ENCODE results near the gene CARD11.
"Not testable (repeated sequence)": the region's sequence is repeated elsewhere in the genome, so short reads cannot be mapped to it uniquely, and the experiment has no call there.

CARD11 gene

DNA sequence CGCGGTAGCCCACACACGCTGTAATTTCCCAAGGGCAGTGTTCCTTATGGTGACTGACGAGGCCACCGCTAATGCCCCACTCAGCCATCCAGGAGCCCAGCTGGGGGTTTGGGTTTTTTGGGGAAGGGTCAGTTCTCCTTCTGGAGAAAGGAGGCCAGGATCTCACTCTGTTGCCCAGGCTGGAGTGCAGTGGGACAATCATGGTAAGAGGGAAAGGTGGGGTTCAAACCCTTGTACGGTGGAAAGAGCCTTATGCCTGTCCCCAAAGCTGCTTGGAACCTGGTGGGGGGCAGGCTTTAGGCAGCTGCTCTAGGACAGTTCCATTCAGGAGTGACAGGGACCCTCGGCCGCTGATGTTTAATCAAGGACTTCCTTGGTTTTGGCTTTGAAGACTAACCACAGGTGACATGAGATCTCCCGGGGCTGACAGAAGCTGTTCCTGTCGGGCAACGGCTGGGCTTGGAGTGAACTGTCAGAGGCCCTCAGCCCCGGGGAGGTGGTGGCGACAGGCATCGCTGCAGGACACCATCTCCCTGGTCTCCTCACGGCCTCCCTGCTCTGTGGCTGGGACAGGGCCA lies 84.5 kb downstream of the CARD11 start:
- no peak for DNase-seq

GRCh38 chr7:2958416-2959102 lies 85.1 kb downstream of the CARD11 start:
- no peak for DNase-seq

DNA sequence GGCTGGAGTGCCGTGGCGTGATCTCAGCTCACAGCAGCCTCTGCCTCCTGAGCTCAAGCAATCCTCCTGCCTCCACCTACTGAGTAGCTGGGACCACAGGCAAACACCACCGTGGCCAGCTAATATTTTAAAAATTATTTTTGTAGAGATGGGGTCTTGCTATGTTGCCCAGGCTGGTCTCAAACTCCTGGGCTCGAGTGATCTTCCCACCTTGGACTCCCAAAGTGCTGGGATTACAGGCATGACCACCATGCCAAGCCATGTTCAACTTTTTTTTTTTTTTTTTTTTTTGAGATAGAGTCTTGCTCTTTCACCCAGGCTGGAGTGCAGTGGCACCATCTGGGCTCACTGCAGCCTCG lies 86.3 kb downstream of the CARD11 start:
- DNase-seq, result not testable (repeated sequence)

DNA sequence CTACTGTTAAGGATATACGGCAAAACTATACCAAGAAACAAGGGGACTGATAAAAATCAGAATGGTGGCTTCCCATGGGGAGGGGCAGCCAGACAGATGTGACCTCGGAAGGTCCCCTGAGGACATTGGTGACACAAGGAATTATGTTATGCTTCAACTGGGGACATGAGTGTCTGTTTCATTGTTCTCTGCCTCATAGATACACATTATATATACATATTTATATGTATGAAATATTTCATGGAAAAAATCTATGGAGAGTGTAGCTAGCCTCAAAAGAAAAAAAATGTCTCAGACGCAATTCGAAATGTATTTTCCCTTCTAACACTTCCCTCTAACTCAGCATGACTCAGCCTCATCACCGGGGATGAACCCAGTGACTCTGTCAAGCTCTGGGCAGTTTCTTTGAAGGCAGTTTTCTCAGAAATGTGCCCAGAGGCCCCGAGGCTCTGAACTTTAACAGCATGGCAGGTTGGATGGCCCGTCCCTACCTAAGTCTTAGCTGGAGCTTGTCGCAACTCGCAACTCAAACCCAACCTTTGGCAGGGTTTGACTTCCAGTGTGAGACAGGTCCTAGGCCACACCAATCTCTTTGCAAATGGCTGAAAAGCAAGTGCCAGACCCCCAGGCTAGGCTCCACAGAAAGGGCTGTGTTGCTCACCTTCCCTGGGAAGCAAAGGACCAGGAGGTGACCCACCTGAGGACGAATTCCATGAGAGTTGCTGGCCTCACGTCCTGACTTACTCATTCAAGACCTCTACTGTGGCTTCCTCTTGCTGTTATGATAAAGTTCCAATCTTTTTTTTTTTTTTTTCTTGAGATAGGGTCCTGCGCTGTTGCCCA lies 86.9 kb downstream of the CARD11 start:
- DNase-seq, result peak; percentile 89

GRCh38 chr7:2956076-2956475 lies 87.6 kb downstream of the CARD11 start:
- DNase-seq, result no peak

GRCh38 chr7:2955269-2955668 lies 88.4 kb downstream of the CARD11 start:
- no peak for DNase-seq

DNA sequence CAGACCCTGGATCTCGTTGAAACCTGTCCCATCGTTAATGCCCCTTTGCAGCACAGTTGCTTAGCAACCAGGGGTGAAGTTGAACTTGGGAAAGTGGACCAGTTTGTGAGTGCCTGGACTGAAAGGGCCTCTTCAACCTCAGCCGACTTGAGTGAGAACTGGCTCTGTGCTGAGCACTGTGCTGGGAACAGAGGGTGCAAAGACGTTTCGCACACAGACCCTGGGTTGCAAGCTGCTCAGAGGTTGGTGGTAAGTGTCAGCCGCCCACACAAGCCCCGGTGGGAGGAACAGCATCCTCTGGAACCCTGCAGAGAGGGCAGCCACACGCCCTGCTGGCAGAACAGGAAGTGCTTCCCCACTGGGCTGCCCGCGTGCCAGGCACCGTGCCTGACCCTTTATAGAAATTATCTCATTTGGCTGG lies 89.2 kb downstream of the CARD11 start:
- no peak for DNase-seq

GRCh38 chr7:2953588-2954407 lies 89.9 kb downstream of the CARD11 start:
- no peak for DNase-seq

- DNase-seq, result peak; percentile 45
These were observed 90.6 kb downstream of the CARD11 start for GRCh38 chr7:2953099-2953498.

DNA sequence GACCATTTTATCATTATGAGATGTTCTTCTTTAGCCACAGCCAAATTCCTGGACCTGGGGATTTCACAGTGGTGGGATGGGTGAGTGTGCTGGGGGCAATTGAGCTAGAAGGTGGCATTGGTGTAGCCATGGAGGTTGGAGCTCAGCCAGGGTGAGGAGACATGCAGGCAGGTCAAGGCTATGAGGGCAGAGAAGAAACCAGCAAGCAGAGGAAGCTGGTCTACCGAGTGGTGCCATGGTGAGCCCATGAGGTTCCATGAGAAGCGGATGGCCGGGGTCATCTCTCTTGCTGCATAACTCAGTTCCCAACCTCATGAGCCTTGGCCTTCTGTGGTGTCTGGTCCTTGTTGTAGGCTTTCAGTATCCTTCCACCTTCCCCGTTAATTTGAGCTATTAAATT lies 91.4 kb downstream of the CARD11 start:
- no peak for DNase-seq

GRCh38 chr7:2950578-2950977 lies 93.1 kb downstream of the CARD11 start:
- DNase-seq, result peak; percentile 73

- DNase-seq, result no peak
These were observed 94.9 kb downstream of the CARD11 start for GRCh38 chr7:2948749-2949148.

DNA sequence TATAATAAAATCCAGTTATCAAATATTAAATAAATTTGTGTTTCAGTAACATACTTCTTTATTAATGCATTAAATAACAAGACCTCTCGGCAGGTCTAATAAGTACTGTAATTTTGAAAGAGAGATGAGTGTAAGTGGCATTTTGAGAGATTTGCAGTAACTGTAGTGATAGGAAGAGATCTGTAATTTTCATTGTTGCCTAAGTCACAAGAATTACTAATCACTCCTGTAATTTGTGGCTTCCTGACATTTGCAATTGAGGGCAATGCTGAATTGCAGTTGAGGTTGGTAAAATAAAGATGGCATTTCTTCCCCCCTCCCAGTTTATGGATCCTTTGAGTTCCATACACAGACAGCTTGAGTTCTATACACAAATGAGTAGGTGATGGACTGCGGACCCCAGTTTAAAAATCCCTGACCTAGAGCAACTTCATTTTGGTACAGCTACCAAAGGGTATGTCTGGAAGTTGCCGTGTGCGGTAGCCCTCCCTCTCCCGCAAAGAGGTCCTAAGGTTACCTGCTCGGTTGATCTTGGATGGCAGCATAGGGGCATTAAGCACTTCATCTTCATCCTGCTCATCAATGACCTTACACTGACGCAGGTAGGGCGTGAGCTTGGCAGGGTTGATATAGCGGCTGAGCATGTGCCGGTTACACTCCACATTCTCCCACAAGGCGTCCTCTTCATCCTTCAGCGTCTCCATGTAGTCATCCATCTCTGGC lies 96.4 kb downstream of the CARD11 start:
- DNase-seq, result peak; percentile 46

DNA sequence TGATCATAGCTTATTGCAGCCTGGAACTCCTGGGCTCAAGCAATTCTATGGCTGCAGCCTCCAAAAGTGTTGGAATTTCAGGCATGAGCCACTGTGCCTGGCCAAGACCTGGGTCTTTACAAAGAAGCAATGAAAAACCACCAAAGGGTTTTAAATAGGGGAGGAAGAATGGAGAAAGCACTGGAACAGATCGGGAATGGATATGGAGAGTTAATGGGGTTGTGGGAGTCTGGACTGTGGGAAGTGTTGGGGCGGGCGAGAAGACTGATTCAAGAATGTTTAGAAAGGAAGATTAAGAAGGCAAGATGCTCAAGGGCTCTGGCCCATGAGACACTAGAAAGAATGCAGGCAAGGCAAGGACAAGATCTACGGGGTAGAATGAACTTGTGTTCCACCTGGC lies 98.5 kb downstream of the CARD11 start:
- DNase-seq, result no peak

DNA sequence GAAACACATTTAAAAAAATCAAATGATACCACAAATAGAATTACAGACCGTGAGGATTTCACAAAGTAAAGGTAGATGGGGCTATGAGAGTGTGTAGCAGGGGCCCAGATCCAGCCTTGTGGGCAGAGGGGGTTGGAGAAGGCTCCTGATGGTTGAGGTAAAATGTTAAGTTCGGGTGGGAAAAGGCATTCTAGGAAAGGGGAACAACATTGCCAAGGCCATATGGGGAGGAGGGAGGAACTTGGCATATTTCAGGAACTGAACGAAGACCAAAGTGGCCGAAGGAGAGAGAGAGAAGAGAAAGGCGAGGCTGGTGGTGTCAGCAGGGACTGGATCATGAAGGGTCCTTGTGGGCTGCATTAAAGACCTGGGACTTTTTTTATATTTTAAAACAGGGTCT lies 98.9 kb downstream of the CARD11 start:
- DNase-seq, result peak; percentile 47

GRCh38 chr7:2943851-2944601 lies 99.6 kb downstream of the CARD11 start:
- no peak for DNase-seq

GRCh38 chr7:2941216-2941859 lies 102.3 kb downstream of the CARD11 start:
- DNase-seq, result peak; percentile 58

GRCh38 chr7:2940466-2940865 lies 103.2 kb downstream of the CARD11 start:
- no peak for DNase-seq

DNA sequence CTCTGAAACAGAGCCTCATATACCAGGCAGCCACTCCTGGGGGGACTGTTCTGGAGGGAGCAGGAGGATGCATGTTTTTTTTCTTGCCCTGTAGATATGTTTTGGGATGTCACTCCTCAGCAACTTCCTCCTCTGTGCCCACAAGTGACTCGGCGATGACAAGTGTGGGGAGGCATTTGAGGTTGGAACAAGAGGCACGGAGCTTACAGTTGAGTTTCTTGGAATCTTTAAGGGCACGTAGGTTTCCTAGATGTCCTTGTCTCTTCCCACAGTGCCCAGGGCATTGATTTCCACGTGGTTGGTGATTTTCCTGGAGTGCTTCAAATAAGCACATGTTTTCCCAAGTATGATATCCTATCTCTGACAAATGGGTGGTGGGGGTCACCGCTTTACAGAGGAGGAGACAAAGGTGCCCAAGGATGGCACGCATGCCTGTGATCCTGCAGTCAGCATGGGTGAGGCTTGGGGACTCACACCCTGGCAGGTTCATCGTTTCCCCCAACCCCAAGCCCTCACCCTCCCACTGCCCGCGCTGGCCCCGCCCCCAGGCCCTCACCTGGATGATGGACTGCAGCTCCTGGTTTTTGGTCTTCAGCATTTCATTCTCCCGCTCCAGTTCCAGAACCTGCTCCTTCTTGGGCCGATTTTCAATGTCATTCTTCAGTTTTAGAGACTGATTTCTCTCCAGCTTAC lies 104.3 kb downstream of the CARD11 start:
- peak; percentile 54 for DNase-seq

DNA sequence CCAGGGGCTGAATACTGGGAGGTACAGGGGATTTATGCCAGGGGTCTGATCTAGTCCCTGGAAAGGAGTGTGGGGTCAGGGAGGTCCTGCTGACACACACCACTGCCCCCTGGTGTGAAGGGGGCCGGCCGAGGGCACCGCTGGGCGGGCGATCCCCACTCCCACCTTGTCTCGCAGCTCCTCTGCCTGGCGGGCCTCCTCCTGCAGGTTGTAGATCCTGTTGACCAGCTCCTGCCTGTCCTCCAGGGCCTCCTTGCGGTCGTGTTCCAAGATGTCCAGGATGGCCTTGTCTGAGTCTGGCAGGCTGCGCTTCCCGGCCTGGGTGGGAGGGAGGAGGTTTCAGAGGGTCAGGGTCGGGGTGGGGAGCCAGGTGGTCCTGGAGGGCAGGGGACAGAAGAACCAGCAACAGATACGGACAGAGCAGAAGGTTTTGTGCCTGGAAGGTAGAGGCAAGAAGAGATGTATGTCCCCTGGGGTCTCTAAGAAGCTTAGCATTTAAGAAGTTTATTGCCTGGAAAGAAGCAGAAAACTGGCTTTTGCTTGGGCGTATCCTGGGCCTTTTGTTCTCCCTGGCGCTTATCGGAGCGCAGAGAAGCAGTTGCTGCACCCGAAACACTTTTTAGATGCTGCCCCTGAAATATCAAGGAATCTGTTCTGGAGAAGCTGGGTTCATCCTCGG lies 105.0 kb downstream of the CARD11 start:
- no peak for DNase-seq
